ENCODE results near the gene WDTC1.

The WDTC1 gene

GRCh38 chr1:27301582-27302199 is 67.3 kb downstream of the WDTC1 start:
- no peak for DNase-seq (ENCODE audit: low spot score)

DNA sequence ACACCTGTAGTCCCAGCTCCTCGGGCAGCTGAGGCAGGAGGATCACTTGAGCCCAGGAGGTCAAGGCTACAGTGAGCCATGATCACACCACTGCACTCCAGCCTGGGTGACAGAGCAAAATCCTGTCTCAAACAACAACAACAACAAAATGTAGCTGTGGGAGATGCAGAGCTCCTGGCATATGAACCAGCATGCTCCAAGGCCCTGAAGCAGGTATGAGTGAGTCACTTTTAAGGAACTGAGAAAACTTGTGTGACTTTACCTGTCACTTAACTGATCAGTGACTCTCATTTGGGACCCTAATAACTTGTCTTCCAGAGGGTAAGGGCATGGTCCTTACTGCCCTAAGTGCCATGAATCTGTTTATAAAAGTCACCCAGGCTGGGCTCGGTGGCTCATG is 68.2 kb downstream of the WDTC1 start:
- no peak for DNase-seq (ENCODE audit: low spot score)

DNA sequence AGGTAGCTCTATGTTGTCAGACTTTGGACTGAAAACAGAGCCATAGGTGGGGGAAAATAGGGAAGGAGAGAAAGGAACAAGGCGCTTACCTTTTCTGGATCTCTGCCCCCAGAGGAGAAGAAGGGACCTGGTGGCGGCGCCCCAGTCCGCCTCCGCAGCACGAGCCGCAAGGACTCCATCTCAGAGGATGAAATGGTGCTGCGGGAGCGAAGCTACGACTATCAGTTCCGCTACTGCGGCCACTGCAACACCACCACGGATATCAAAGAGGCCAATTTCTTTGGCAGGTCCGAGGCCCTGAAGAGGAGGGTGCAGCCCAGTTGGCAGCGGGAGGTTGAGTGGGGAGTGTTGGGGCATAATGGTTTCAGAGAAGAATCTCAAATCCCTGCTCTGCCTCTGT is 69.1 kb downstream of the WDTC1 start:
- no peak for DNase-seq (ENCODE audit: low spot score)

- no peak for DNase-seq (ENCODE audit: low spot score)
Measured at GRCh38 chr1:27306071-27306470, 71.6 kb downstream of the WDTC1 start.

- DNase-seq (ENCODE audit: low spot score): no peak
Measured at GRCh38 chr1:27306892-27307761, 72.7 kb downstream of the WDTC1 start.

- no peak for DNase-seq (ENCODE audit: low spot score)
Measured at GRCh38 chr1:27307874-27308598, 73.6 kb downstream of the WDTC1 start.

- DNase-seq (ENCODE audit: low spot score): no peak
Measured at GRCh38 chr1:27314169-27314568, 79.7 kb downstream of the WDTC1 start.

GRCh38 chr1:27314737-27315136 is 80.3 kb downstream of the WDTC1 start:
- DNase-seq (ENCODE audit: low spot score): no peak

GRCh38 chr1:27316860-27317259 is 82.4 kb downstream of the WDTC1 start:
- DNase-seq (ENCODE audit: low spot score): no peak

DNA sequence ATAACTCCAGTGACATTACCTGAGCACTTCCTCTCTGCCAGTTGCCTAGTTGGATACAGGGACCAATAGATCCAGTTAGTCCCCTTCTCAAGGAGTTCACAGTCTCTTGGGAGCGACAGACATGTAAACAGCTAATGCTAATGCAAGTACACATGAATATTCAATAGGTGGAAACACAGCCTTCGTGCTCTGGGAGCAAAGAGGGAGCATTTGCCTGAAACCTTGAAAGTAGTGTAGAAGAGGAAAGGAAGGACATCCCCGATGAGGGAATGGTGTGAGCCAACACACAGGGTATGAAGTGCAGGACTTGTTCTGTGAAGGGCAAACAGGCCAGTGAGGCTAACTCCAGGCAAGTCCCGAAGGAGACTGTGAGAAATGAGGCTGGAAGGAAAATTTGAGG is 83.7 kb downstream of the WDTC1 start:
- DNase-seq (ENCODE audit: low spot score): no peak

- no peak for DNase-seq (ENCODE audit: low spot score)
Measured at GRCh38 chr1:27318596-27318995, 84.2 kb downstream of the WDTC1 start.

- peak; percentile 96 for DNase-seq (ENCODE audit: low spot score)
Measured at GRCh38 chr1:27321813-27322568, 87.6 kb downstream of the WDTC1 start, which contains the start of gene TMEM222. Gene TMEM222 (plus strand): TSS chr1:27322163. CDS start chr1:27322198, 35 bp downstream.

GRCh38 chr1:27322569-27323240 is 88.3 kb downstream of the WDTC1 start:
- no peak for DNase-seq (ENCODE audit: low spot score)

DNA sequence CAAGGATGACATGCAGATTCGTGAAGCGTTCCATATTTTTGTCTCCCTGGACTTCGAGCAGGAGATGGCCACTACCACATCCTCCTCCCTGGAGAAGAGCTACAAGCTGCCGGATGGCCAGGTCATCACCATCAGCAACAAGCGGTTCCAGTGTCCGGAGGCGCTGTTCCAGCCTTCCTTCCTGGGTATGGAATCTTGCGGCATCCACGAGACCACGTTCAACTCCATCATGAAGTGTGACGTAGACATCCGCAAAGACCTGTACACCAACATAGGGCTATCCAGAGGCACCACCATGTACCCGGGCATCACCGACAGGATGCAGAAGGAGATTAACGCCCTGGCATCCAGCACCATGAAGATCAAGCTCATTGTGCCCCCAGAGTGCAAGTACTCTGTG is 90.9 kb downstream of the WDTC1 start:
- no peak for DNase-seq (ENCODE audit: low spot score)

GRCh38 chr1:27327964-27328363 is 93.5 kb downstream of the WDTC1 start:
- DNase-seq (ENCODE audit: low spot score): no peak

DNA sequence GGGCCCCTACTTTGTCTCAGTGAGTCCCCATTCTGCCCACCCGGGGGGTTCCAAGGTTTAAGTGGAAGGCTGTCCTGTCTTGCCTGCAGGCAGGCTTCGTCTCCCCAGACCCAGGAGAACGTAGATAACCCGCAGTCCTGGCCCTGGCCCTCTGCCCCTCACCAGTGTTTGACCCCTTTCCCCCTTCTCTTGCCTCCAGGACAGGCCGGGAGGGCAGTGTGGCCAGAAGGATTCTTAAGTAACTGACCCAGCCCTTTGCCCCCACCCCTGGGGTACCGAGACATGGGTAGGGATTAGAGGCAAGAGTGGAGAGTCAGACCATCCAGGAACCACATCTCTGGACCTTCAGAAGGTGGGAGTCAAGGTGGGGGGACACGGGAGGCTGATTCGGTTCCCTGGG is 96.4 kb downstream of the WDTC1 start:
- DNase-seq (ENCODE audit: low spot score): no peak

- DNase-seq (ENCODE audit: low spot score): no peak
Measured at GRCh38 chr1:27331426-27331825, 97.0 kb downstream of the WDTC1 start.

GRCh38 chr1:27331922-27332321 is 97.5 kb downstream of the WDTC1 start:
- no peak for DNase-seq (ENCODE audit: low spot score)

DNA sequence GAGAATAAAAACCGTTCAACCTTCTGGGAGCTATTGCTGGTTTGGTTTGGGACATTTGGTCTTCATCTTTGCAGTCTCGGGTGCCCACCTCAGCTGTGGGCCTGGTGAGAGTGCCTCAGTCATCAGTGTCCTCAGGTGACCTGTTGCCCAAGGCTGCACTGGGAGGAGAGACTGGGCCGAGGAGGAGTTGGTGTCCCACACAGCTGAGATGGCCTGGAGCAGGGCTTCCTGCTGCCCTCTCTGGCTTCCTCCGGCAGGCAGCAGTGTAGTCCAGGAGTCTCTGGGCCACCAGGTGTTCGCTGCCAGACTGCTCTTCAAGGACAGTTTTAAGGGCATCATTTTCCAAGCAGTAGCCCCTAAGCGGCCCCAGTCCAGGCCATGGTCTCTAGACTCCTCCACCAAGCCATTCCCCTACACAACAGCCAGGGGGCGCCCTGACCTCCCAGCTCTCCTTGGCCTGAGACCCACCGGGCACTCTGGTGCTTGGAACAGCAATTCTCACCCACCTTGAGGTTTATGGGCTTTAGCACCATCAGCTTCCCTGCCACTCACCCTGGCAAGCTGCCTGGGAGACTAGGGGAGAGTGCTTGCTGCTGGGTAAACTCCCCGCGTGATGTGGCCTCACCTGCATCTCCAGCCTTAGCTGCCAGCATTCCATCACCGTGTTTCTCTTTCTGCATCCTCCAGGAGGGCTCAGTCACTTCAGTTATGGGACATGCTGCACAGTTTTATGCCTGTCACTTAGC is 98.3 kb downstream of the WDTC1 start:
- no peak for DNase-seq (ENCODE audit: low spot score)

GRCh38 chr1:27333717-27334279 is 99.4 kb downstream of the WDTC1 start:
- no peak for DNase-seq (ENCODE audit: low spot score)

All from RKO (cell line).